ENCODE measurements around the gene EPOP. TPM values are rescaled to one million over a fixed set of nuclear protein-coding genes. Genes with fewer than 3 reads are reported as not detected.

Gene EPOP
- total RNA-seq, 1 donor from 2014 or later: 13.0 TPM

GRCh38 chr17:38711792-38712571 lies 37.2 kb upstream of the EPOP start:
- Mint-ChIP-seq H3K27ac (ENCODE audit: unreplicated experiment) (no peak overlapping the region), H3K4me3 (peak overlapping the region; percentile 12), H3K9me3 (no peaks in the 10 kb centered on the region), H3K27me3 (ENCODE audit: low read depth) (no peaks in the 10 kb centered on the region), H3K4me1 (peaks cover 12% of the 10 kb centered on the region), H3K36me3 (ENCODE audit: low read depth) (peaks cover 15% of the 10 kb centered on the region)
- TF ChIP-seq CTCF (conservative IDR thresholded peaks at IDR 0.05): no peak
- DNase-seq (ENCODE audit: low read depth, low spot score): no peak

- Mint-ChIP-seq H3K4me1 (peaks cover 22% of the 10 kb centered on the region), H3K9me3 (no peaks in the 10 kb centered on the region), H3K27me3 (ENCODE audit: low read depth) (peaks cover 4% of the 10 kb centered on the region), H3K27ac (ENCODE audit: unreplicated experiment) (no peak overlapping the region), H3K4me3 (peak overlapping the region; percentile 23), H3K36me3 (ENCODE audit: low read depth) (peaks cover 11% of the 10 kb centered on the region)
- no peak for TF ChIP-seq CTCF (conservative IDR thresholded peaks at IDR 0.05)
- no peak for DNase-seq (ENCODE audit: low read depth, low spot score)
Measured at GRCh38 chr17:38710985-38711384, 36.2 kb upstream of the EPOP start.

GRCh38 chr17:38710604-38710962 lies 35.8 kb upstream of the EPOP start:
- Mint-ChIP-seq H3K4me3 (peak overlapping the region; percentile 16), H3K27me3 (ENCODE audit: low read depth) (peaks cover 4% of the 10 kb centered on the region), H3K9me3 (no peaks in the 10 kb centered on the region), H3K36me3 (ENCODE audit: low read depth) (peaks cover 9% of the 10 kb centered on the region), H3K4me1 (peaks cover 25% of the 10 kb centered on the region), H3K27ac (ENCODE audit: unreplicated experiment) (peak overlapping the region; percentile 45)
- DNase-seq (ENCODE audit: low read depth, low spot score): no peak
- TF ChIP-seq CTCF (conservative IDR thresholded peaks at IDR 0.05): no peak

- DNase-seq (ENCODE audit: low read depth, low spot score): no peak
- no peak overlapping the region for H3K27ac Mint-ChIP-seq (ENCODE audit: unreplicated experiment)
- H3K36me3 Mint-ChIP-seq (ENCODE audit: low read depth): peaks cover 9% of the 10 kb centered on the region
- H3K4me3 Mint-ChIP-seq: peak overlapping the region; percentile 16
- no peaks in the 10 kb centered on the region for H3K9me3 Mint-ChIP-seq
- TF ChIP-seq CTCF (conservative IDR thresholded peaks at IDR 0.05): no peak
- peaks cover 4% of the 10 kb centered on the region for H3K27me3 Mint-ChIP-seq (ENCODE audit: low read depth)
- H3K4me1 Mint-ChIP-seq: peaks cover 25% of the 10 kb centered on the region
Measured at GRCh38 chr17:38709864-38710603, 35.3 kb upstream of the EPOP start.

- Mint-ChIP-seq H3K27me3 (ENCODE audit: low read depth) (peaks cover 11% of the 10 kb centered on the region), H3K4me3 (no peak overlapping the region), H3K36me3 (ENCODE audit: low read depth) (peaks cover 9% of the 10 kb centered on the region), H3K4me1 (peaks cover 28% of the 10 kb centered on the region), H3K27ac (ENCODE audit: unreplicated experiment) (peak overlapping the region; percentile 94), H3K9me3 (no peaks in the 10 kb centered on the region)
- no peak for TF ChIP-seq CTCF (conservative IDR thresholded peaks at IDR 0.05)
- DNase-seq (ENCODE audit: low read depth, low spot score): no peak
Measured at GRCh38 chr17:38709104-38709820, 34.5 kb upstream of the EPOP start.
